PC-9 (cell line): ENCODE data around the gene SAMD8.

Source experiments
- CTCF ChIP-seq: fragments of 200-600 bp; sonication (generic); conservative IDR thresholded peaks from 2 replicates; pipeline ENCODE4 v1.6.1; 2017; ENCODE audit warnings: mixed run types, antibody characterized with exemption, mild to moderate bottlenecking, moderate library complexity
- EZH2 ChIP-seq: fragments of 200-600 bp; sonication (generic); IDR thresholded peaks from 2 replicates; pipeline ENCODE4 v1.8.0; 2017; ENCODE audit warnings: antibody characterized with exemption, low read depth

GRCh38 chr10:75201793-75202307 lies 90.4 kb downstream of the SAMD8 start:
- no peak for TF ChIP-seq CTCF
- no peak for TF ChIP-seq EZH2
